GM12878 (cell line): ENCODE results near the gene ZNF628. TPM values are rescaled to one million over a fixed set of nuclear protein-coding genes. Genes with fewer than 3 reads are reported as not detected.

Source experiments
- ATAC-seq: fragments of 200-7000 bp; cut with Tn5 transposase; 3 replicates; pipeline ENCODE4 v1.9.1; 2020; ENCODE audit warnings: mild to moderate bottlenecking, moderate library complexity
- BruUV-seq: library from RNA; stranded (reverse); fragments of 400-500 nt; replicated peaks from 2 replicates; lab custom pipeline; 2021; lab: Mats Ljungman, UMichigan
- CTCF ChIA-PET: fragments of 300-600 bp; sonication (Branson Sonifier 250); formaldehyde crosslinking; extraction: SDS; loops from one replicate; lab custom pipeline; 2021; ENCODE audit warnings: inconsistent platforms; lab: Yijun Ruan, JAX
- POLR2A ChIA-PET: fragments of 350-600 bp; formaldehyde crosslinking; extraction: SDS; loops from one replicate; lab custom pipeline; 2021; ENCODE audit warnings: inconsistent platforms; lab: Charles Lee
- RAD21 ChIA-PET: fragments of 300-600 bp; sonication (Branson Sonifier 250); formaldehyde crosslinking; loops from one replicate; lab custom pipeline; 2023; ENCODE audit warnings: antibody characterized with exemption; ENCODE audit not compliant: unreplicated experiment; lab: Charles Lee
- SMC1A ChIA-PET: fragments of 300-600 bp; sonication (Branson Sonifier 250); formaldehyde crosslinking; loops from one replicate; lab custom pipeline; 2023; ENCODE audit not compliant: unreplicated experiment, uncharacterized antibody; lab: Charles Lee
- DNase-seq: peaks from one replicate; pipeline ENCODE4 v3.0.0-alpha.2; 2011; ENCODE audit warnings: low read depth, low spot score
- FAIRE-seq: peaks from 3 replicates; lab custom pipeline; 2011; peaks lifted over from hg19 to GRCh38; lab: Jason Lieb, UNC
- H2AFZ ChIP-seq: 2 replicates; pipeline ENCODE4 v1.6.0; 2011; ENCODE audit warnings: low read depth, low read length, control low read depth; ENCODE audit not compliant: control insufficient read depth
- H3K27ac ChIP-seq: 2 replicates; pipeline ENCODE4 v1.5.1; 2011; ENCODE audit warnings: control low read depth; ENCODE audit not compliant: control insufficient read depth, insufficient read depth
- H3K27me3 ChIP-seq, 2 experiments: replicated peaks in 1 of 2; 2 replicates each; pipeline versions ENCODE4 v1.6.0 to v1.6.1; 2011; ENCODE audit warnings: low read length in 1 of 2; ENCODE audit not compliant: control insufficient read depth in 2 of 2, insufficient read depth in 2 of 2
- H3K36me3 ChIP-seq, 2 experiments: 2 replicates each; pipeline ENCODE4 v1.5.1; 2011; ENCODE audit warnings: low read length in 1 of 2; ENCODE audit not compliant: control insufficient read depth in 2 of 2, insufficient read depth in 2 of 2
- H3K4me1 ChIP-seq: 2 replicates; pipeline ENCODE4 v1.6.1; 2011; ENCODE audit warnings: mild to moderate bottlenecking, low read length, moderate library complexity, mixed read lengths; ENCODE audit not compliant: control insufficient read depth, insufficient read depth
- H3K4me2 ChIP-seq: 2 replicates; pipeline ENCODE4 v1.6.0; 2011; ENCODE audit warnings: control low read depth; ENCODE audit not compliant: control insufficient read depth, insufficient read depth
- H3K4me3 ChIP-seq: fragments of 200-600 bp; sonication (generic); 2 replicates; pipeline ENCODE4 v1.5.1; 2016
- H3K79me2 ChIP-seq: 2 replicates; pipeline ENCODE4 v1.6.0; 2011; ENCODE audit warnings: low read length; ENCODE audit not compliant: control insufficient read depth, insufficient read depth
- H3K9ac ChIP-seq: 2 replicates; pipeline ENCODE4 v1.8.0; 2011; ENCODE audit warnings: low read length, control low read depth, mixed read lengths; ENCODE audit not compliant: control insufficient read depth, insufficient read depth
- H3K9me3 ChIP-seq: replicated peaks from 3 replicates; pipeline ENCODE4 v1.5.1; 2011; ENCODE audit warnings: mild to moderate bottlenecking, low read length; ENCODE audit not compliant: control insufficient read depth, insufficient read depth
- H4K20me1 ChIP-seq: 2 replicates; pipeline ENCODE4 v1.6.0; 2011; ENCODE audit not compliant: control insufficient read depth, insufficient read depth
- BHLHE40 ChIP-seq, 2 experiments: fragments of 450-650 bp in 1 of 2; IDR thresholded peaks; 2 replicates each; pipeline ENCODE4 v1.6.1; 2011 to 2017; ENCODE audit warnings: low read depth in 2 of 2, borderline replicate concordance in 1 of 2, improper control_type of control experiment in 1 of 2, low read length in 1 of 2, mild to moderate bottlenecking in 1 of 2
- CEBPB ChIP-seq, 2 experiments: fragments of 150-350 bp in 1 of 2; IDR thresholded peaks; 2 replicates each; pipeline ENCODE4 v1.6.1; 2012 to 2014; ENCODE audit warnings: low read depth in 2 of 2, low read length in 2 of 2, borderline replicate concordance in 1 of 2, inconsistent platforms in 1 of 2
- CHD2 ChIP-seq: IDR thresholded peaks from 2 replicates; pipeline ENCODE4 v1.6.1; 2011; ENCODE audit warnings: low read depth, low read length, improper control_type of control experiment, borderline replicate concordance
- LARP7 ChIP-seq: fragments of 450-650 bp; IDR thresholded peaks from 2 replicates; pipeline ENCODE4 v1.6.1; 2017; ENCODE audit warnings: mild to moderate bottlenecking
- MAX ChIP-seq: IDR thresholded peaks from 2 replicates; pipeline ENCODE4 v1.6.1; 2012; ENCODE audit warnings: low read depth, low read length, improper control_type of control experiment
- MEF2B ChIP-seq: fragments of 450-650 bp; IDR thresholded peaks from 2 replicates; pipeline ENCODE4 v1.6.1; 2018; ENCODE audit warnings: mild to moderate bottlenecking, moderate library complexity; ENCODE audit not compliant: partially characterized antibody, poor library complexity, severe bottlenecking
- MLLT1 ChIP-seq: fragments of 450-650 bp; IDR thresholded peaks from 2 replicates; pipeline ENCODE4 v1.6.1; 2016; ENCODE audit warnings: mild to moderate bottlenecking
- NFYB ChIP-seq: IDR thresholded peaks from 2 replicates; pipeline ENCODE4 v1.6.1; 2011; ENCODE audit warnings: low read depth, mild to moderate bottlenecking, low read length, improper control_type of control experiment, moderate library complexity; ENCODE audit not compliant: insufficient read depth
- NR2F1 ChIP-seq: fragments of 450-650 bp; conservative IDR thresholded peaks from 2 replicates; pipeline ENCODE4 v1.6.1; 2017; ENCODE audit warnings: mild to moderate bottlenecking
- NRF1 ChIP-seq: conservative IDR thresholded peaks from 2 replicates; pipeline ENCODE4 v1.6.1; 2011; ENCODE audit warnings: mild to moderate bottlenecking, low read depth, low read length, improper control_type of control experiment
- PBX3 ChIP-seq: IDR thresholded peaks from 2 replicates; pipeline ENCODE4 v1.6.1; 2011; ENCODE audit warnings: mild to moderate bottlenecking, low read depth, low read length, moderate library complexity; ENCODE audit not compliant: insufficient replicate concordance
- SUZ12 ChIP-seq: fragments of 200-600 bp; sonication (generic); IDR thresholded peaks from one replicate; pipeline ENCODE4 v1.6.1; 2018; ENCODE audit warnings: antibody characterized with exemption, mild to moderate bottlenecking; ENCODE audit not compliant: unreplicated experiment
- TBL1XR1 ChIP-seq: IDR thresholded peaks from 2 replicates; pipeline ENCODE4 v1.6.1; 2012; ENCODE audit warnings: low read depth, low read length, improper control_type of control experiment
- WGBS: methylation state at CpG from one replicate; pipeline ENCODE4 v1.1.6; 2016; ENCODE audit warnings: low lambda C conversion rate; ENCODE audit not compliant: insufficient replicate concordance, insufficient coverage; ENCODE audit errors: missing lambda C conversion rate; 5-methylcytosine and 5-hydroxymethylcytosine counted together
- in situ Hi-C: fragments of 300-500 bp; cut with MboI; formaldehyde crosslinking; loops from 9 replicates; pipeline ENCODE4 v1.14.3; 2018; ENCODE audit warnings: mixed read lengths
- intact Hi-C: fragments of 100-400 bp; cut with micrococcal nuclease; formaldehyde crosslinking; loops from one replicate; pipeline ENCODE4 v1.14.2; 2022; ENCODE audit not compliant: unreplicated experiment
- polyA plus RNA-seq, 11 experiments: library from polyadenylated mRNA; depleted of rRNA in 4 of 11; unstranded in 6 of 11; stranded (reverse) in 5 of 11; fragments of >200 nt; fragmentation: Nextera tagmentation in 4 of 11; fragmentation: Illumina TruSeq in 1 of 11; extraction: Ambion mirVana in 4 of 11; extraction: Trizol in 1 of 11; gene quantifications; 1 replicate in 1 of 11; 2 replicates in 10 of 11; pipeline versions ENCODE4 v1.2.1 to v1.2.3, GENCODE V29; 2011 to 2016; ENCODE audit warnings: inconsistent platforms in 2 of 11, missing spikeins in 2 of 11, low read depth in 1 of 11
- total RNA-seq, 4 experiments: library from RNA; depleted of rRNA in 3 of 4; stranded (reverse); fragments of >200 nt in 3 of 4; fragmentation: Illumina TruSeq in 1 of 4; extraction: Trizol in 1 of 4; gene quantifications; 2 replicates each; pipeline versions ENCODE4 v1.2.1 to v1.2.3, GENCODE V29; 2013 to 2021

Gene ZNF628
- total and polyA plus RNA-seq, 10 of the 15 experiments (the other 5 are each of a cell fraction or from before 2014, with no cell fraction given) = 0.04 to 11.3 (median 1.6) TPM; not detected in 1

- ChIA-PET RAD21 (no interaction called here), POLR2A (no interaction called here), SMC1A (no interaction called here), CTCF (no interaction called here)
- 54% methylated on average over 15 of the region's 15 CpGs for WGBS
- Histone ChIP-seq H3K4me2 (no peak overlapping the region), H3K9me3 (no peaks in the 10 kb centered on the region; the same call in 2 of the 3 replicates), H2AFZ (no peak overlapping the region), H3K9ac (no peak overlapping the region), H3K79me2 (no peaks in the 10 kb centered on the region), H3K4me1 (no peaks in the 10 kb centered on the region), H4K20me1 (no peaks in the 10 kb centered on the region), H3K27me3 (no peaks in the 10 kb centered on the region), H3K4me3 (no peak overlapping the region), H3K36me3 (no peaks in the 10 kb centered on the region), H3K27ac (no peak overlapping the region)
- intact Hi-C loops (no loop called here), in situ Hi-C loops (no loop called here)
- ATAC-seq = no peak
- no peak for DNase-seq
- TF ChIP-seq NR2F1 = no peak
- BruUV-seq = no TSS peak
- no peak for FAIRE-seq
Measured at GRCh38 chr19:55528030-55528803, 51.8 kb downstream of the ZNF628 start.

- ChIA-PET POLR2A (no interaction called here), SMC1A (no interaction called here), CTCF (no interaction called here), RAD21 (no interaction called here)
- H3K4me1 ChIP-seq = no peaks in the 10 kb centered on the region
- ATAC-seq = no peak
- no peak for FAIRE-seq
- no peaks in the 10 kb centered on the region; the same call in 2 of the 3 replicates for H3K9me3 ChIP-seq
- intact Hi-C loops = no loop called here
- no peaks in the 10 kb centered on the region for H3K36me3 ChIP-seq
- H3K9ac ChIP-seq = no peak overlapping the region
- H3K27ac ChIP-seq = no peak overlapping the region
- WGBS = 65% methylated on average over 27 of the region's 56 CpGs
- in situ Hi-C loops = no loop called here
- H4K20me1 ChIP-seq = no peaks in the 10 kb centered on the region
- no peak overlapping the region for H3K4me2 ChIP-seq
- no peaks in the 10 kb centered on the region for H3K27me3 ChIP-seq
- H3K79me2 ChIP-seq = no peaks in the 10 kb centered on the region
- no TSS peak for BruUV-seq
- H3K4me3 ChIP-seq = no peak overlapping the region
- no peak for DNase-seq
- no peak overlapping the region for H2AFZ ChIP-seq
- TF ChIP-seq NFYB (no peak), TBL1XR1 (no peak), NRF1 (no peak), LARP7 (no peak), CEBPB (IDR thresholded peaks at IDR 0.05; ENCODE audit: borderline replicate concordance in 1 of 2, low read depth in 2 of 2, low read length in 2 of 2) (no peak), MEF2B (no peak), BHLHE40 (IDR thresholded peaks at IDR 0.05; ENCODE audit: borderline replicate concordance in 1 of 2, low read depth in 2 of 2, low read length in 1 of 2) (no peak), PBX3 (no peak), SUZ12 (no peak), MLLT1 (no peak), CHD2 (no peak), MAX (no peak)
Measured at GRCh38 chr19:55529636-55530234, 53.3 kb downstream of the ZNF628 start.
